ENCODE results near the gene CELSR3. TPM values are rescaled to one million over a fixed set of nuclear protein-coding genes. Genes with fewer than 3 reads are reported as not detected.

Gene CELSR3
- total RNA-seq, 1 donor from 2014 or later = 1.2 TPM

DNA sequence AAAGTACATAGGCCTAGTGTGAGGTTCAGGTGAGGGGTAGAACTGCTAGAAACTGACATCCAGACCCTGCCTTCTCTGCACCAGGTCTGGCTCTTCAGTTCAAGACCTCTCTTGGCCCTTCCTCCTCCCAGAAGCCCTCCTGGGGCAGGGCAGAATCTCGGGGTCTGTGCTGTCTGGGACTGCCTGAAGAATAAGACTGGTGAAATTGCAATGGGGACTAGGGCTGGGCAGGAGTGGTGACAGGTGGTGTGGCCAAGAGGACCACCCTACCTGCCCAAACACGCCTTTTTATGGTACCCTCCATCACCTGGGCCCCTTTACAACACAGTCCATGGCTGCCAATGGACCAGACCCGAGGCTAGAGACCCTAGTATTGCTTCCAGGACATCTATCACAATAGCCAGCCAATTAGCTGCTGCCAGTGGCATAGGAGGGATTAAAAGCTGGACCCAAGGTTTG lies 24.6 kb upstream of the CELSR3 start:
- TF ChIP-seq, protein P1, sequence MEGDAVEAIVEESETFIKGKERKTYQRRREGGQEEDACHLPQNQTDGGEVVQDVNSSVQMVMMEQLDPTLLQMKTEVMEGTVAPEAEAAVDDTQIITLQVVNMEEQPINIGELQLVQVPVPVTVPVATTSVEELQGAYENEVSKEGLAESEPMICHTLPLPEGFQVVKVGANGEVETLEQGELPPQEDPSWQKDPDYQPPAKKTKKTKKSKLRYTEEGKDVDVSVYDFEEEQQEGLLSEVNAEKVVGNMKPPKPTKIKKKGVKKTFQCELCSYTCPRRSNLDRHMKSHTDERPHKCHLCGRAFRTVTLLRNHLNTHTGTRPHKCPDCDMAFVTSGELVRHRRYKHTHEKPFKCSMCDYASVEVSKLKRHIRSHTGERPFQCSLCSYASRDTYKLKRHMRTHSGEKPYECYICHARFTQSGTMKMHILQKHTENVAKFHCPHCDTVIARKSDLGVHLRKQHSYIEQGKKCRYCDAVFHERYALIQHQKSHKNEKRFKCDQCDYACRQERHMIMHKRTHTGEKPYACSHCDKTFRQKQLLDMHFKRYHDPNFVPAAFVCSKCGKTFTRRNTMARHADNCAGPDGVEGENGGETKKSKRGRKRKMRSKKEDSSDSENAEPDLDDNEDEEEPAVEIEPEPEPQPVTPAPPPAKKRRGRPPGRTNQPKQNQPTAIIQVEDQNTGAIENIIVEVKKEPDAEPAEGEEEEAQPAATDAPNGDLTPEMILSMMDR (IDR thresholded peaks at IDR 0.05) = no peak
- H3K4me3 ChIP-seq = no peak overlapping the region
- peaks cover 22% of the 10 kb centered on the region for H3K4me1 ChIP-seq
- H3K36me3 ChIP-seq = peaks cover 52% of the 10 kb centered on the region
- intact Hi-C loops (cut with DNase I) = no loop called here
- ATAC-seq (no peak), DNase-seq (no peak)
- H3K27ac ChIP-seq = no peak overlapping the region
- H3K27me3 ChIP-seq = no peaks in the 10 kb centered on the region
- no peaks in the 10 kb centered on the region for H3K9me3 ChIP-seq

DNA sequence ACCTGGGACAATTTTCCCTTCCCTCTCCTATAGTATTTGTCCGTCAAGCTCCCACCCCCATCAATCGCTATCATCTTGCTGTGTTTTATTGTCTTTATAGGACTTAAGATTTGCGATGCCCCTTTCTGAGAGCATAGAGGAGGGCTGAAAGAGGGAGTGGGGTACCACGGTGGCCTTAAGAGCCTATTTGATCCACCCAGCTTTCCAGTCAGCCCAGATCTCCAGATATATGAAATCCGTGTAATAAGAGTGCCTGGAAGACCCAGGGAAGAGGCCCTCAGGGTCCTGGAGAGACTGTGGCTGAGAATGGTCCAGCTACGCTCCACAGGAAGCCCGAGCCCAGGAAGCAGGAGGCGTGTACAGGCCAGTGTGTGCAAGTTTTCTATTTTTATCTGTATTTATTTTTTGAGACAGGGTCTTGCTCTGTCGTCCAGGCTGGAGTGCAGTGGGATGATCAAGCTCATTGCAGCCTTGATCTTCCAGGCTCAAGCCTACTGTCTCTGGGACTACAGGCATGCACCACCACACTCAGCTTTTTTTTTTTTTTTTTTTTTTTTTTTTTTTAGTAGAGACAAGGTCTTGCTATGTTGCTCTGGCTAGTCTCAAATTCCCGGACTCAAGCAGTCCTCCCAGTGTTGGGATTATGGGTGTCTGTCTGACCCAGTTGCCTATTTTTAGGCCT lies 24.0 kb upstream of the CELSR3 start:
- ATAC-seq = no peak

DNA sequence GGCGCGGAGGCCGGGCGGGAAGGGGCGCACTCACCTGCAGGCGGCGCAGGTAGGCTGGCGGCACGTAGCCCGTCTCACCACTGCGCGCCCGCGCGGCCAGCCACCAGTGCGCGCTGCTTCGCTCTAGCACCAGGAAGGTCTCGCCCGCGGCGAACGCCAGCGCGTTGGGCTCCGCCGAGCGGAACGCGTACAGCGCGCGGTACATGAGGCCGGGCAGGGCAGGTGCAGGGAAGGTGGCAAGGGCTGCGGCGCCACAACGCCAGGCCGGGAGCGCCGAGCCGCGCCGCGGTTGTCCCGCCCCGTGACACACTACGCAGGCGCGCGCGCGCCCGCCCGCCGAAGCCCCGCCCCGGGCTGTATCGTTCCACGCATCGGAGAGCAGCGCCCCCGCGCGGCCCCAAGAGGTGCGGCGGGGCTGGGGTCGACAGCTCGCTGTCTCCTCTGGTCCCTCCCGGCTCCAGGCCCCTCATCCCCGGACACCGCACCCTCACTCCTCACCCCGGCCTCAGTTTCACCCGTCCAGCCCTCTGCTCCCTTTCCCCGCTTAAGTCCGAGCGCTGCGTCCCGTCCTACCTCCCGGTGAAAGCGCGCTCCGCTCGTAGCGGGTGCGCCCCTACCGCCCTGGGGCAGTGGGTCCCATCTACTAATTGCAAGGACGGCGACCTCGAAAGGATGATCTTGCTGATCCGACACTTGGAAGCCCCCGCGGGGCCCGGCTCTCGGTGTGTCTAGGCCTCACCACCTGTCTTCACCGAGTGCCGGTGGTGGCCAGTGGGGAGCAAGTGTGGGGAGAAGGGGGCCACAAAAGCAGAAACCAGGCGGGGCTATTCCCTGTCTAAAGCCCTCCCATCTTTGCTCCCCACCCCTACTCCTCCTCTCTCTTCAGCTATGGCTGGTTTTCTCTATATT lies 23.2 kb upstream of the CELSR3 start, which contains the start of gene NCKIPSD:
NCKIPSD (minus strand) TSS at position 313 of the 909 bp plus-strand sequence; CDS start at position 205, 108 bp downstream.
- no peaks in the 10 kb centered on the region for H3K9me3 ChIP-seq
- DNase-seq (peak; percentile 96), ATAC-seq (peak; percentile 97)
- H3K27ac ChIP-seq = peak within 1 kb of the TSS; percentile 88
- TF ChIP-seq, protein P1 (IDR thresholded peaks at IDR 0.05) = peak; percentile 79
- peaks cover 22% of the 10 kb centered on the region for H3K4me1 ChIP-seq
- peaks cover 51% of the 10 kb centered on the region for H3K36me3 ChIP-seq
- peak within 1 kb of the TSS; percentile 91 for H3K4me3 ChIP-seq
- intact Hi-C loops (cut with DNase I) = no loop called here
- H3K27me3 ChIP-seq = no peaks in the 10 kb centered on the region

More for the DNA sequence above, 24.0 kb upstream of the CELSR3 start:
- TF ChIP-seq, protein P1 (IDR thresholded peaks at IDR 0.05) = no peak
- Histone ChIP-seq H3K4me1 (peaks cover 22% of the 10 kb centered on the region), H3K4me3 (peak overlapping the region; percentile 91), H3K27ac (peak overlapping the region; percentile 36), H3K36me3 (peaks cover 52% of the 10 kb centered on the region), H3K9me3 (no peaks in the 10 kb centered on the region), H3K27me3 (no peaks in the 10 kb centered on the region)
- intact Hi-C loops (cut with DNase I) = no loop called here
- DNase-seq = no peak

DNA sequence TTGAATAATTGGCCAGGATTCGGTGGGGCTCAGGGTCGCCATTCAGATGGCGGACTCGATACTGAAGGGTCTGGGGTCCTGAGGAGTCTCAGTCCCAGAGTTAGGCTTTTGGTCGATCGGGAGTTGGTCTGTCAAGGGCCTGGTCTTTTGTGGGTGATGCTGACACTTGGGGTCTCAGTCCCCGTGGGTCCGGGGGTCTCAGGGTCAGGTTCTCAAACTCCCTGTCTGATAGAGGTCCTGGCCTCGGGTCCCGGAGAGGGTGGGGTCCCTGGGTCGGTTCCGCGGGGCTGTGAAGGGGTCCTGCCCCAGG lies 22.6 kb upstream of the CELSR3 start:
- no peak for ATAC-seq
- TF ChIP-seq, protein P1 (IDR thresholded peaks at IDR 0.05) = no peak
- Histone ChIP-seq H3K9me3 (no peaks in the 10 kb centered on the region), H3K36me3 (peaks cover 50% of the 10 kb centered on the region), H3K27me3 (no peaks in the 10 kb centered on the region), H3K4me3 (peak overlapping the region; percentile 91), H3K4me1 (peaks cover 22% of the 10 kb centered on the region), H3K27ac (peak overlapping the region; percentile 88)
- intact Hi-C loops (cut with DNase I) = no loop called here
- no peak for DNase-seq

DNA sequence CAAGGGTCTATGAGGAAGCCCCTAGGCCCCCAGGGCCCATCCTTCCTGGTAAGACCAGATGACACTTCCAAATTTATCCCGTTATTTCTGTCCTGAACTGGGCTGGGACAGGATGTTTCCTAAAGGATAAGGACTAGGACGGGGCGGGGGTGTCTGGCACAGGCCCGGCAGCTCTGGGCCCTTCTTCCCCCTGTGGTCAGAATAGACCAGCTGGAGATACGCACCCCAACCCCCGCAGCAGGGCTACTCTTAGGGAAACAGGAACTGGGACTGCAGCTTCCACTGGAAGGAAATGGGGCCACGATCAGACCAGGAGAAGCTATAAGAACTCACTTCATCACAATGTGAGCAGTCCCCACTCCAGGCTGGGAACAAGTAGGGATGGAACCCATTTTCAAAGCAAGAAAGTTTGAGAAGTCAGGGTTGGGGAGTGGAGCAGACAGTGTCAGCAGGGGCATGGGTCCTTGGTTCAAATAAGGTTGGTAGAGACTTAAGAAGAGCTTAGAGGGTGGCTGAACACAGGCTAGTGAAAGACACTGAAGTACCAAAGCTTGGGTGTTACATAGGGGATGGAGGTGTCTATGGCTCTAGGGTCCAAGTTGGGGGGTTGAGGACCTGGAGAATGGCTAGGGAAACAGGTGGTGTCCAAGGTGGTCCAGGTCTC lies 21.9 kb upstream of the CELSR3 start:
- TF ChIP-seq, protein P1 (IDR thresholded peaks at IDR 0.05) = no peak
- ATAC-seq = peak; percentile 36
- Histone ChIP-seq H3K36me3 (peaks cover 49% of the 10 kb centered on the region), H3K4me3 (peak overlapping the region; percentile 91), H3K4me1 (peaks cover 22% of the 10 kb centered on the region), H3K27ac (peak overlapping the region; percentile 51), H3K9me3 (no peaks in the 10 kb centered on the region), H3K27me3 (no peaks in the 10 kb centered on the region)
- no peak for DNase-seq
- intact Hi-C loops (cut with DNase I) = no loop called here
